Mucosa of stomach (tissue), 1 donor: Measurements from ENCODE around the gene C14orf39.

Source experiments
- H3K27me3 ChIP-seq: one replicate; pipeline ENCODE4 v1.7.0; 2013; ENCODE audit warnings: mild to moderate bottlenecking, low read length; ENCODE audit not compliant: control insufficient read depth, insufficient read depth
- H3K36me3 ChIP-seq: one replicate; pipeline ENCODE4 v1.7.0; 2013; ENCODE audit warnings: low read length; ENCODE audit not compliant: control insufficient read depth, insufficient read depth
- H3K4me1 ChIP-seq: one replicate; pipeline ENCODE4 v1.7.0; 2013; ENCODE audit warnings: mild to moderate bottlenecking, low read length; ENCODE audit not compliant: control insufficient read depth, insufficient read depth
- H3K4me3 ChIP-seq: one replicate; pipeline ENCODE4 v1.7.0; 2013; ENCODE audit warnings: low read length
- H3K9ac ChIP-seq: one replicate; pipeline ENCODE4 v1.7.0; 2013; ENCODE audit warnings: mild to moderate bottlenecking, low read length, moderate library complexity
- H3K9me3 ChIP-seq: one replicate; pipeline ENCODE4 v1.7.0; 2013; ENCODE audit warnings: mild to moderate bottlenecking, low read length, moderate library complexity; ENCODE audit not compliant: control insufficient read depth
- donor health status: Pancreatic carcinoma.

Gene C14orf39, protein sequence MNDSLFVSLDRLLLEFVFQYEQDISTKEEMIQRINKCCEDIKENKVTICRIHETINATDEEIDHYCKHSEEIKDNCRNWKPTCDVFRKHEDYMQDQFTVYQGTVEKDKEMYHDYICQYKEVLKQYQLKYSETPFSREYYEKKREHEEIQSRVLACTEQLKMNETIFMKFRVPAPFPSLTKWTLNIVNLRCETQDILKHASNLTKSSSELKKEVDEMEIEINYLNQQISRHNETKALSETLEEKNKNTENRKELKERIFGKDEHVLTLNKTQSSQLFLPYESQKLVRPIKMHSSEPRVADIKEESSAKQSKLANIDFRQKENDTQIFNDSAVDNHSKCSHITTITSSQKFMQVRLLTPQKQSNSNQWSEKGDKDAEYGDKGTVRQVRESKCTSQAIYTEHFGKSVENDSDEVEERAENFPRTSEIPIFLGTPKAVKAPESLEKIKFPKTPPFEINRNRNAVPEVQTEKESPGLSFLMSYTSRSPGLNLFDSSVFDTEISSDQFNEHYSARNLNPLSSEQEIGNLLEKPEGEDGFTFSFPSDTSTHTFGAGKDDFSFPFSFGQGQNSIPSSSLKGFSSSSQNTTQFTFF

DNA sequence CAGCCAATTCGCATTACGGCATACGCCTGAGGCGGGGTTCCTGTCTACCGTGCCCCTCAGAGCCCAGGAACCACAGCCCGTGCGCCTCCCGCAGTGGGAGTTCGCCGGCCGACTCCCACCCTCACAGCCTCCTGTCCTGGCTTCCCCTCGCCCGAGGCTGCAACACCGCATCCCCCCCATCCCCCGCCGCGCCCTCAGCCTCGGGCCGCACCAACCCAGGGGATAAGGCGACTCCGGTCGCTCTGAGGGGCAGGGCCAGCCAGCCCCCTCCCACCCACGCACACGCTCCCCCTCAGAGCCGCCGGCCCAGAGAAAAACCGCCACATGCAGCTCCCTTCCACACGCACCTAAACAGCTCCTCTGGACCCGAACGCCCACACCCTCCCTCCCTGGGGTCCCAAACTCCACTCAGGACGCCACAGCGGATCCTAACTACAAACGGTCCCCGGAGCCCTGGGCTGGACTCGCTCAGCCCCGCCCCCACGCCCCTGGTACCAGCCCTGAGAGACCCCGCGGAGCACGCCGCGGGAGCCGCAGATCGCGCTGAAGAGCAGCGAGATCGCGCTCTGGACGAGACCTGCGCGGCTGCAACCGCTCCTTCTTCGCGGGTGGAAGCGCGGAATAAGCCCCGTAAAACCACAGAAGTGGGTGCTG, at the start of gene C14orf39:
C14orf39 (minus strand) TSS at position 466 of the 654 bp plus-strand sequence. CDS start 985 bp downstream, outside the sequence.
- Histone ChIP-seq H3K9me3 (no peaks in the 10 kb centered on the region), H3K9ac (no peak within 1 kb of the TSS), H3K4me1 (no peaks in the 10 kb centered on the region), H3K27me3 (peaks cover 28% of the 10 kb centered on the region), H3K36me3 (no peaks in the 10 kb centered on the region), H3K4me3 (no peak within 1 kb of the TSS)

- no peaks in the 10 kb centered on the region for H3K9me3 ChIP-seq
- H3K27me3 ChIP-seq, result peaks cover 4% of the 10 kb centered on the region
- H3K4me3 ChIP-seq, result no peak overlapping the region
- no peaks in the 10 kb centered on the region for H3K36me3 ChIP-seq
- H3K4me1 ChIP-seq, result no peaks in the 10 kb centered on the region
- no peak overlapping the region for H3K9ac ChIP-seq
These were observed 46.6 kb upstream of the C14orf39 start for GRCh38 chr14:60532442-60532841.

DNA sequence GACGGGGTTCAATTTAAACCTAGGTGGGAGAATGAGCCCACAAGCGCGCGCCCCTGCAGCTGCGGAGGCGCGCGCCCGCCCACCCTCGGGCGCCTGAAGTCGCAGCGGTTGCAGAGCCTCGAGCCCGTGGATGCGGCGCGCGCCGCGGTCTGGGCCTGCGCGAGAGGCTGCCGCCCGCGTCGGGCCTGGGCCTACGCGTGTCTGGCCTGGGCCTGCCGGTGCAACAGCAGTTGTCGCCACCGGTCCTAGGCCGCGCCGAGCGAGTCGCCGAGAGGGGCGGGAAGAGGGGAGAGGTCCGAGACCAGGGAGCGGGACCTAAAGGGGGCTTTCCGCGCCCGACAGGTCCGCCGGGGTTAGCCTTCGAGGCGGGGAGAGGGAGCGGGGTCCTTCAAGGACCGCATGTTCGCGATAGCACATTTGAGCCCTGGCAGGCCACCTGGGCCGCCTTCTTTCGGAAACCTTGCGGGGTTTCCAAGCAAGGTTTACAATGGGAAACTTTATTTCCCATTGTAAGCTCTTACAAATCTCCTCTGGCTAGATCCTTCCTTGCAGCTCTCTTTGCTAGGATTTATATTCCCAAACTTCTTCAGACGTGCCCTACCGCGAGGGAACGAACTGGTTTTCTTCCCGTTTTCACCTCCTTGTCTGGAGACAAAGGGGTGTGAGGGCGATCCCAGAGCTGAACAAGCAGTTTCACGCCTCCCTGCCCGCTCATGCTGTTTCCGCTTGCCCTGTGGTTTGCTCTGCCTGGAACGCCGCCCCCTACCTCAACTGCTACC, 29.8 kb upstream of the C14orf39 start:
- no peak overlapping the region for H3K9ac ChIP-seq

DNA sequence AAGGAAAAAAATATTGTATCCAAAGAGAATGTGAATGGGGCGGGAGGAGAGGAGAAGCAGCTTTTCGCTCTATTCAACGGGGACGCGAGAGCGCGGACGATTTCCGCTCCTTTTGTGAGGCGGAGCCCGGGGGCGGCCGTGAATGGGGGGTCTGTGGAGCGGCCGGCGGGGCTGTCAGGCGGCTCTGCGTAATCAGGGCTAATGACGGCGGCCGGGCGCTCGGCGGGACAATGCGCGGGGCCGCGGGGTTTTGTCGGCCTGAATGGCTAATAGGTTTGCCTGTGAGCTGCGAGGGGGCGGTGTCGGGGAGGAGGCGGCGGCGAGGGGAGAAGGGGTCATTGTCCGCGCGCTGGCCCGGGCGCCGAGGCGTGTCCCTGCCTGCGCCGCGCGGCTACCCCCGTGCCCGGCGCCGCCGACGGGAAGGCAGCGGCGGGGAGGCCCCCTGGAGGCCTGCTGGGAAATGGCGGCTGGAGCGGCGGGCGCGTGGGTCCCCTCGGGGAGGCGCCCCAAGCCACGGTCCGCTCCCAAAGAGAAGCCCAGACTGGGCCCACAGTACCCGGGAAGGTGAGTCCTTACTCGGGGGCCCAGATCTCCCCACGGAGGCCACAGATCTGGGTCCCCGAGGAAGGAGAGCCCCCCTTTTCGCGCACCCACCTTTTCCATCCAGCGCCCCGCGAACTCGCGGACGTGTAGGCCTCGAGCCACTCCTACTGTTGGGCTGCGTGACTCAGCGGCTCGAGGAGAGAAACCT, 29.1 kb upstream of the C14orf39 start:
- H3K4me3 ChIP-seq, result no peak overlapping the region
- H3K4me1 ChIP-seq, result peaks cover 10% of the 10 kb centered on the region
- H3K9me3 ChIP-seq, result no peaks in the 10 kb centered on the region
- H3K36me3 ChIP-seq, result no peaks in the 10 kb centered on the region
- peaks cover 78% of the 10 kb centered on the region for H3K27me3 ChIP-seq
- H3K9ac ChIP-seq, result no peak overlapping the region

More for the DNA sequence above, 29.8 kb upstream of the C14orf39 start:
- Histone ChIP-seq H3K9me3 (no peaks in the 10 kb centered on the region), H3K4me1 (peaks cover 10% of the 10 kb centered on the region), H3K27me3 (peaks cover 70% of the 10 kb centered on the region), H3K36me3 (no peaks in the 10 kb centered on the region), H3K4me3 (no peak overlapping the region)

DNA sequence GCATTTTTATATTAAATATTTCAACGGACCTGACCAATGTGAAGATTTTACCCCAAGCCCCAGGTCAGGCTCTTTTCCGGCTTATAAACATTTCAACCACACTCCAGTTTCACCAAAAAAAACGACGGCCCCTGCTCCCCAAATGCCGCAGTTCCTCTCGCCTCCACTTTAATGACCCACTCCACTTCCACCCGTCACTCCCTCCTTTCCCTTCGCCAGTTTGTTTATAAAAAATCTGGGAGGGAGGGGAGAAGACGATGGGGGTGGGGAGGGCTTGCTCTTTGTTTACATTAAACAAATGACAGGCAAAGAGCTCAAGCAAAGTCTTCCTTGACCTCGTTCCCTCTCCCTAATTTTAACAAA, 28.5 kb upstream of the C14orf39 start:
- no peaks in the 10 kb centered on the region for H3K36me3 ChIP-seq
- H3K9me3 ChIP-seq, result no peaks in the 10 kb centered on the region
- H3K27me3 ChIP-seq, result peaks cover 83% of the 10 kb centered on the region
- no peak overlapping the region for H3K4me3 ChIP-seq
- no peak overlapping the region for H3K9ac ChIP-seq
- H3K4me1 ChIP-seq, result peaks cover 10% of the 10 kb centered on the region

DNA sequence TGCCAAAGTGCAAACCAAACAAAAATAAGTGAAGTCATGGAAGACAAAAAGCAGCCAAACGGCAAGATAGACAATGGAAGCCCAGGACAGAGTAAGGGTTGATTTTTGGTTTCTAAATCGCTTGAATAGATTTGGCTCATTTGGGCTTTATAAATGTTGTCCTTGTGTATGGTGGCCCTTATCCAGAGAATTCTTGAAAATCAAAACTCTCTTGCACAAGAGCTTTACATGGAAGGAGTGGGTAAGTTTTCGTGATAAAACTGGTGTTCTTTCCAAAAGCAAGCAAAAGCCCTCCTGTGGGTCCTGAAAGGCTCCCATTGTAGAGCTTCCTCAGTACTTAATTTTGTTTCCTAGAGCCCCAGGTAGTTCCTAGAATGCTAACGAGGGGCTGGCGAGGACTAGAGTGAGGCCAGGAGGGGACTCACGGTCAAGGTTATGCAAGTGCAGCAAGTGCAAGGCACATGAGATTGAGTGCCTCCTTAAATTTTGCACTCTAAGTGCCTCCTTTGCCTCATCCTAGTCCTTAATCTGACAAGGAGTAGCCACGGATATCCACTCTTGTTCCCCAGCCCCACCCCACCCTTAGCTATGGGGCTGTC, 27.2 kb upstream of the C14orf39 start:
- Histone ChIP-seq H3K4me3 (no peak overlapping the region), H3K36me3 (no peaks in the 10 kb centered on the region), H3K4me1 (peaks cover 10% of the 10 kb centered on the region), H3K9ac (no peak overlapping the region), H3K9me3 (no peaks in the 10 kb centered on the region), H3K27me3 (peaks cover 95% of the 10 kb centered on the region)

DNA sequence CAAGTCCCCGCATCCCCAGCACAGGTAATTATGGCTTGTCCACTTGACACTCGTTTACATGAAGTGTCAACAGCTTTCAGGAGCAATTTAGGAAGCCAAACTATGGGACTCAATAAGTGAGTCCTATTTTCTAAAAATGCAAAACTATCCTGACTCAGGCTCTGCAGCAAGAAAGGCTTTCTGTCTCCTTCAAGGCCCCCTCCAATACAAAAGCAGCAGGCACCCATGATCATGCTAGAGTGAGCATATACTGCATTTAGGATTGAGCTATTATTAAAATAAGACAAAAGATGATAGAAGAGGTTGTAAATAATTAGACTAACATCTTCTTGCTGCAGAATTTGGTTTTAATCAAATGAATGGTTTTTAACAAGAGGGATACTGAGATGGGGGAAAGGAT, 26.3 kb upstream of the C14orf39 start:
- Histone ChIP-seq H3K36me3 (no peaks in the 10 kb centered on the region), H3K4me3 (no peak overlapping the region), H3K27me3 (peaks cover 100% of the 10 kb centered on the region), H3K9me3 (no peaks in the 10 kb centered on the region), H3K4me1 (peaks cover 10% of the 10 kb centered on the region), H3K9ac (no peak overlapping the region)

DNA sequence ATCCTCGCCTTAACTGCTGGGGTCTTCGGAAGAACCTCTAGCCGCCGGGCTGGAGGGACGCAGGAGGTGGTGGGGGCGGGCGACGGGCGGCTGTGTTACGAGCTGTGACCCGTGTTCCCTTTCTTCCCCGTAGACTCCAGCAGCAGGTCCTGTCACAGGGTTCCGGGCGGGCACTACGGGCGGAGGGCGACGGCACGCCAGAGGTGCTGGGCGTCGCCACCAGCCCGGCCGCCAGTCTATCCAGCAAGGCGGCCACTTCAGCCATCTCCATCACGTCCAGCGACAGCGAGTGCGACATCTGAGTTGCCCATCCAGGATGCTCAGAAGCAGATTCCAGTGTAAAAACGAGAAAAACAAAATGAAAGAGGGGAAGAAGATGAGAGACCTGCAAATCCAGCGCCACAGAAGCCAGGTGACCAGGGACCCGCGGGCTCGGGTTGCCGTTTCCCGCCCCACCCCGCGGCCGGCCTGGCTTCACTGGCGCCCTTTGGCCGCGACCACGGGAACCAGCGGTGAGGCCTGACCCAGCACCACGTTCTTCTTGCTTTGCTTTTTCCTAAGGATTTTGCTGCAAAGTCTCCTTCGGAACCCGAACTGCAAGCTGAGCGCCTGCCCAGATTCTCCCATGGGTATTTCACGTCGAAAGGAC, 25.2 kb upstream of the C14orf39 start:
- H3K27me3 ChIP-seq, result peaks cover 100% of the 10 kb centered on the region
- no peak overlapping the region for H3K4me3 ChIP-seq
- H3K9ac ChIP-seq, result no peak overlapping the region
- peaks cover 10% of the 10 kb centered on the region for H3K4me1 ChIP-seq
- no peaks in the 10 kb centered on the region for H3K9me3 ChIP-seq
- H3K36me3 ChIP-seq, result no peaks in the 10 kb centered on the region

- no peaks in the 10 kb centered on the region for H3K9me3 ChIP-seq
- H3K27me3 ChIP-seq, result peaks cover 100% of the 10 kb centered on the region
- no peak overlapping the region for H3K9ac ChIP-seq
- peaks cover 10% of the 10 kb centered on the region for H3K4me1 ChIP-seq
- H3K36me3 ChIP-seq, result no peaks in the 10 kb centered on the region
- no peak overlapping the region for H3K4me3 ChIP-seq
These were observed 24.5 kb upstream of the C14orf39 start for GRCh38 chr14:60510254-60510950.

GRCh38 chr14:60509438-60510253, 23.8 kb upstream of the C14orf39 start:
- Histone ChIP-seq H3K36me3 (no peaks in the 10 kb centered on the region), H3K4me3 (no peak overlapping the region), H3K27me3 (peaks cover 96% of the 10 kb centered on the region), H3K4me1 (peaks cover 9% of the 10 kb centered on the region), H3K9me3 (no peaks in the 10 kb centered on the region), H3K9ac (no peak overlapping the region)
